Stomach (tissue), 9 donors: ENCODE measurements around the gene EDC3. TPM values are rescaled to one million over a fixed set of nuclear protein-coding genes. Genes with fewer than 3 reads are reported as not detected.

Source experiments
- DNase-seq, 2 donors: peaks; one replicate each; pipeline versions ENCODE4 v3.0.0 to v3.0.0-alpha.2; 2013 to 2019
- H3K27ac ChIP-seq, 5 donors: fragments of 200-600 bp in 4 of 5; sonication (generic) in 4 of 5; one replicate each; pipeline ENCODE4 v1.5.1; 2013 to 2019; ENCODE audit warnings: mild to moderate bottlenecking in 1 of 5, moderate library complexity in 1 of 5
- H3K27me3 ChIP-seq, 3 donors: fragments of 200-600 bp; sonication (generic); one replicate each; pipeline ENCODE4 v1.5.1; 2017 to 2019; ENCODE audit warnings: mixed run types in 1 of 3
- H3K36me3 ChIP-seq, 4 donors: fragments of 200-600 bp; sonication (generic); 1 replicate in 3 of 4; 2 replicates in 1 of 4; pipeline ENCODE4 v1.5.1; 2016 to 2019
- H3K4me1 ChIP-seq, 4 donors: fragments of 200-600 bp; sonication (generic); one replicate each; pipeline ENCODE4 v1.5.1; 2016 to 2019
- H3K4me3 ChIP-seq, 4 donors: fragments of 200-600 bp; sonication (generic) in 3 of 4; one replicate each; pipeline ENCODE4 v1.5.1; 2016 to 2019; ENCODE audit warnings: mild to moderate bottlenecking in 1 of 4
- H3K9me3 ChIP-seq, 4 donors: fragments of 200-600 bp; sonication (generic); one replicate each; pipeline ENCODE4 v1.5.1; 2016 to 2019
- CTCF ChIP-seq, 7 experiments: fragments of 450-650 bp in 4 of 7; fragments of 200-600 bp in 3 of 7; sonication (generic) in 3 of 7; IDR thresholded peaks; one replicate each; pipeline ENCODE4 v1.5.1; 2016 to 2019; ENCODE audit warnings: antibody characterized with exemption in 7 of 7, control low read depth in 2 of 7, mild to moderate bottlenecking in 1 of 7
- EP300 ChIP-seq: sonication (generic); formaldehyde crosslinking; IDR thresholded peaks from one replicate; pipeline ENCODE4 v1.6.1; 2017; ENCODE audit warnings: antibody characterized with exemption
- POLR2A ChIP-seq, 4 donors: fragments of 450-650 bp; IDR thresholded peaks; one replicate each; pipeline ENCODE4 v1.6.1; 2016; ENCODE audit warnings: antibody characterized with exemption in 4 of 4, control low read depth in 2 of 4, mild to moderate bottlenecking in 1 of 4, moderate library complexity in 1 of 4
- POLR2AphosphoS5 ChIP-seq, 3 donors: sonication (generic); formaldehyde crosslinking; IDR thresholded peaks; one replicate each; pipeline ENCODE4 v1.6.1; 2016; ENCODE audit warnings: antibody characterized with exemption in 3 of 3
- WGBS, 5 donors: extraction: QIAGEN DNeasy Blood & Tissue Kit in 3 of 5; methylation state at CpG; one replicate each; pipeline versions ENCODE4 v1.1.5 to v1.1.7; 2013 to 2018; 5-methylcytosine and 5-hydroxymethylcytosine counted together
- intact Hi-C: fragments of 100-400 bp; cut with DNase I; formaldehyde crosslinking; loops from one replicate; pipeline ENCODE4 v1.15.1; 2023; ENCODE audit warnings: low total_unique reads
- polyA plus RNA-seq, 3 donors: library from polyadenylated mRNA; stranded (reverse); fragments of 200-250 nt; gene quantifications; one replicate each; pipeline ENCODE4 v1.2.3, GENCODE V29; 2013
- total RNA-seq, 5 donors: library from RNA; depleted of rRNA; stranded (reverse); fragments of >200 nt; gene quantifications; one replicate each; pipeline versions ENCODE4 v1.1.0 to v1.2.3, GENCODE V29; 2014 to 2016
- donor health status: healthy with polysubstance abuse.
- donor health status: Bipolar disorder and iron deficiency.
- donor health status: healthy.

EDC3 gene
- total and polyA plus RNA-seq, 8 donors: 8.8 to 42.6 (median 14.6) TPM

- no peaks in the 10 kb centered on the region for H3K9me3 ChIP-seq
- no peak overlapping the region for H3K4me3 ChIP-seq
- peaks cover 0 to 13% (median 4%) of the 10 kb centered on the region in 4 donors for H3K4me1 ChIP-seq
- no peak for DNase-seq
- intact Hi-C loops: loop anchor here (5.0 kb wide), 1 partner anchor 135 kb away; no protein-coding TSS in a partner anchor
- H3K36me3 ChIP-seq: peaks cover 91 to 100% (median 99%) of the 10 kb centered on the region in 4 donors
- WGBS, 5 donors: 73 to 89% (median 83%) methylated on average over 6 to 10 of the region's 10 CpGs
- H3K27me3 ChIP-seq: no peaks in the 10 kb centered on the region
- TF ChIP-seq CTCF (IDR thresholded peaks at IDR 0.05): no peak
- TF ChIP-seq POLR2A (IDR thresholded peaks at IDR 0.05): no peak
- no peak for TF ChIP-seq EP300
- TF ChIP-seq POLR2AphosphoS5 (IDR thresholded peaks at IDR 0.05): no peak
- H3K27ac ChIP-seq: no peak overlapping the region
Observed at GRCh38 chr15:74626752-74627692, 68.8 kb downstream of the EDC3 start.

GRCh38 chr15:74626336-74626735, 69.5 kb downstream of the EDC3 start:
- 90 to 96% (median 95%) methylated on average over 7 of the region's 7 CpGs for WGBS, 5 donors
- TF ChIP-seq EP300: no peak
- Histone ChIP-seq H3K27ac (no peak overlapping the region), H3K36me3 (peaks cover 98 to 100% (median 100%) of the 10 kb centered on the region in 4 donors), H3K27me3 (no peaks in the 10 kb centered on the region), H3K9me3 (no peaks in the 10 kb centered on the region), H3K4me1 (peaks cover 0 to 20% (median 8%) of the 10 kb centered on the region in 4 donors), H3K4me3 (no peak overlapping the region)
- intact Hi-C loops: loop anchor here (5.0 kb wide), 1 partner anchor 136 kb away; no protein-coding TSS in a partner anchor
- no peak for DNase-seq

GRCh38 chr15:74625693-74626092, 70.1 kb downstream of the EDC3 start:
- no peak for DNase-seq
- intact Hi-C loops: loop anchor here (5.0 kb wide), 1 partner anchor 137 kb away; no protein-coding TSS in a partner anchor
- peaks cover 6 to 27% (median 14%) of the 10 kb centered on the region in 4 donors for H3K4me1 ChIP-seq
- no peak overlapping the region for H3K4me3 ChIP-seq
- 82 to 86% (median 84%) methylated on average over 6 of the region's 6 CpGs for WGBS, 5 donors
- no peak overlapping the region for H3K27ac ChIP-seq
- TF ChIP-seq CTCF (IDR thresholded peaks at IDR 0.05) (no peak), POLR2AphosphoS5 (IDR thresholded peaks at IDR 0.05) (no peak), EP300 (no peak)
- H3K36me3 ChIP-seq: peaks cover 98 to 100% (median 100%) of the 10 kb centered on the region in 4 donors
- no peaks in the 10 kb centered on the region for H3K27me3 ChIP-seq
- H3K9me3 ChIP-seq: no peaks in the 10 kb centered on the region

GRCh38 chr15:74624020-74624602, 71.7 kb downstream of the EDC3 start:
- DNase-seq: no peak
- Histone ChIP-seq H3K36me3 (peaks cover 99 to 100% (median 100%) of the 10 kb centered on the region in 4 donors), H3K4me1 (peaks cover 11 to 42% (median 28%) of the 10 kb centered on the region in 4 donors), H3K4me3 (no peak overlapping the region), H3K27me3 (no peaks in the 10 kb centered on the region), H3K27ac (no peak overlapping the region), H3K9me3 (no peaks in the 10 kb centered on the region)
- intact Hi-C loops: no loop called here
- WGBS, 5 donors: 57 to 80% (median 61%) methylated on average over 6 to 7 of the region's 7 CpGs
- TF ChIP-seq POLR2A (IDR thresholded peaks at IDR 0.05) (no peak), EP300 (no peak), POLR2AphosphoS5 (IDR thresholded peaks at IDR 0.05) (no peak), CTCF (IDR thresholded peaks at IDR 0.05) (no peak)
